BE2C (cell line): Measurements from ENCODE around the gene ITCH.
"Not testable (repeated sequence)": the region's sequence is repeated elsewhere in the genome, so short reads cannot be mapped to it uniquely, and the experiment has no call there.

Source experiments
- DNase-seq: peaks from one replicate; pipeline ENCODE4 v3.0.0-alpha.2; 2020
- H3K27me3 ChIP-seq: fragments of 250-450 bp; sonication (Bioruptor Pico); 2 replicates; pipeline ENCODE4 v1.5.1; 2020; ENCODE audit warnings: mild to moderate bottlenecking
- H3K36me3 ChIP-seq: fragments of 250-450 bp; sonication (Bioruptor Pico); 2 replicates; pipeline ENCODE4 v1.5.1; 2020; ENCODE audit warnings: mild to moderate bottlenecking
- H3K4me1 ChIP-seq: fragments of 250-450 bp; sonication (Bioruptor Pico); 2 replicates; pipeline ENCODE4 v1.5.1; 2020
- H3K4me3 ChIP-seq: 2 replicates; pipeline ENCODE4 v1.5.1; 2011; ENCODE audit warnings: low read depth, low read length
- H3K9me3 ChIP-seq: fragments of 250-450 bp; sonication (Bioruptor Pico); 2 replicates; pipeline ENCODE4 v1.5.1; 2020
- TF ChIP-seq, protein P1 (sequence below): IDR thresholded peaks from 2 replicates; pipeline ENCODE4 v1.5.1; 2012; ENCODE audit warnings: mild to moderate bottlenecking, low read depth, low read length

Gene ITCH

DNA sequence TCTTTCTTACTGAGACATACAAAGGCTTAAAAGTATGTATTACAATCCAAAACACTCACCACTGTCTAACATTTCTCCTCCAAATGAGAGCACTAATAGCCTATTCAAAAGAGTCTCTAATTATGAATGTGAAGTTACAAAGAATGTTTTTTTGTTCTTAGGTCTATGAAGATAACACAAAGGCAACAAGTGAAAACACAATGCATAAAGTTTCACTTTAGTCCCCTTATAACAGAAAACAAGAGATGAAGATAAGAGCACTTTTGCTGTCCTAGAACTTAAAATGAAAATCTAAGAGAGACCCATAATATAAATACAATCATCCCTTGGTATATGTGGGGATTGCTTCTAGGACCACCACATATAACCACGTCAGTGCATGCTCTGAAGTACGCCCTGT, 25.6 kb downstream of the ITCH start:
- no peak for DNase-seq
- H3K9me3 ChIP-seq, result no peaks in the 10 kb centered on the region
- peaks cover 10% of the 10 kb centered on the region for H3K4me1 ChIP-seq
- no peaks in the 10 kb centered on the region for H3K27me3 ChIP-seq
- no peak overlapping the region for H3K4me3 ChIP-seq
- TF ChIP-seq, protein P1, sequence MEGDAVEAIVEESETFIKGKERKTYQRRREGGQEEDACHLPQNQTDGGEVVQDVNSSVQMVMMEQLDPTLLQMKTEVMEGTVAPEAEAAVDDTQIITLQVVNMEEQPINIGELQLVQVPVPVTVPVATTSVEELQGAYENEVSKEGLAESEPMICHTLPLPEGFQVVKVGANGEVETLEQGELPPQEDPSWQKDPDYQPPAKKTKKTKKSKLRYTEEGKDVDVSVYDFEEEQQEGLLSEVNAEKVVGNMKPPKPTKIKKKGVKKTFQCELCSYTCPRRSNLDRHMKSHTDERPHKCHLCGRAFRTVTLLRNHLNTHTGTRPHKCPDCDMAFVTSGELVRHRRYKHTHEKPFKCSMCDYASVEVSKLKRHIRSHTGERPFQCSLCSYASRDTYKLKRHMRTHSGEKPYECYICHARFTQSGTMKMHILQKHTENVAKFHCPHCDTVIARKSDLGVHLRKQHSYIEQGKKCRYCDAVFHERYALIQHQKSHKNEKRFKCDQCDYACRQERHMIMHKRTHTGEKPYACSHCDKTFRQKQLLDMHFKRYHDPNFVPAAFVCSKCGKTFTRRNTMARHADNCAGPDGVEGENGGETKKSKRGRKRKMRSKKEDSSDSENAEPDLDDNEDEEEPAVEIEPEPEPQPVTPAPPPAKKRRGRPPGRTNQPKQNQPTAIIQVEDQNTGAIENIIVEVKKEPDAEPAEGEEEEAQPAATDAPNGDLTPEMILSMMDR, result no peak
- H3K36me3 ChIP-seq, result peaks cover 22% of the 10 kb centered on the region

DNA sequence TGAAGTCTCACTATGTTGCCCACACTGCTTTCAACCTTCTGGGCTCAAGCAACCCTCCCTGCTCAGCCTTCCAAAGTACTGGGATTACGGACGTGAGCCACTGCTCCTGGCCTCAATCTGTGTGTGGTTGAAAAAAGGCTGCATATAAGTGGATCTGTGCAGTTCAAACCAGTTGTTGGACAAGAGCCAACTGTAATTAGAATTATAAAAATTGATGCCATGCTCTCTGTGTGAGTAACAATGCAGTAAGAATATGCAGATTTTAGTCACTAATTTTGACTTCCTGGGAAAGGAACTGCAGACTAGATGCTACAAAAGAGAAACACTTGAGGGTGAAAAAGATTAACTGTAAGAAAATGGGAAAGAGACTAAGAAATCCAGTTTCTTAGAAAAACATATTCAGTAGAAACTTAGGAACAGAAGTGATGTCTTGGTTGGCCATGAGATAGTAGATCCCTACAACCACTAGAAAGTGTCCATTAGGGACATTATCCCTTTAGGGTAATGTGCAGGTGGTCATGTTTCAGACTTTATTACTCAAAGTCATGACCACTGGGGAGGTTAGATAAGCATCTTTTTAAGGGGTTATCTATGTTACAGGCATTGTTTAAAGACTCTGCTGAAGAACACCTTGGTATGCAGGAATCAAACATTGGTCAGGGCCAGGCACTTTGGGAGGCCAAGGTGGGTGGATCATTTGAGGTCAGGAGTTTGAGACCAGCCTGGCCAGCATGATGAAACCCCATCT, 26.3 kb downstream of the ITCH start:
- TF ChIP-seq, protein P1, result no peak
- H3K4me3 ChIP-seq, result no peak overlapping the region
- DNase-seq, result no peak
- H3K27me3 ChIP-seq, result no peaks in the 10 kb centered on the region
- H3K4me1 ChIP-seq, result peaks cover 10% of the 10 kb centered on the region
- peaks cover 29% of the 10 kb centered on the region for H3K36me3 ChIP-seq
- H3K9me3 ChIP-seq, result no peaks in the 10 kb centered on the region

DNA sequence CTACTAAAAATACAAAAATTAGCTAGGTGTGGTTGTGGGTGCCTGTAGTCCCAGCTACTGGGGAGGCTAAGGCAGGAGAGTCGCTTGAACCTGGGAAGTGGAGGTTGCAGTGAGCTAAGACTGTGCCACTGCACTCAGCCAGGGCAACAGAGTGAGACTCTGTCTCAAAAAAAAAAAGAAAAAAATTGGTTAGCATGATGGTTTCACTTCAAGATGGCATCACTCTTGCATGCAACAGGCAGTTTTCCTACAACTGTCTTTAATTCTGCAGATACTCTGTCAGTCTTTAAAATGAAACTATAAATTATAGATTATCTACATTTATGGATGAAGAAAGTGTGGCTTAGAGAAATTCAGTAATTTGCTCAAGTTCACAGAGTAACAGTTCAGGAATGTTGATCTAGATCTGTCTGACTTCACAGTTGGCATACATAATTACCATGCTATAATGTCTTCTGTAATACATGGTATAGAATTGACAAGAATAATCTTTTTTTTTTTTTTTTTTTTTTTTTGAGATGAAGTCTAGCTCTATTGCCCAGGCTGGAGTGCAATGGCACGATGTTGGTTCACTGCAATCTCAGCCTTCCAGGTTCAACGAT, 27.0 kb downstream of the ITCH start:
- no peaks in the 10 kb centered on the region for H3K9me3 ChIP-seq
- H3K4me3 ChIP-seq, result no peak overlapping the region
- H3K36me3 ChIP-seq, result peaks cover 33% of the 10 kb centered on the region
- peaks cover 10% of the 10 kb centered on the region for H3K4me1 ChIP-seq
- H3K27me3 ChIP-seq, result no peaks in the 10 kb centered on the region
- no peak for DNase-seq
- TF ChIP-seq, protein P1, result no peak

DNA sequence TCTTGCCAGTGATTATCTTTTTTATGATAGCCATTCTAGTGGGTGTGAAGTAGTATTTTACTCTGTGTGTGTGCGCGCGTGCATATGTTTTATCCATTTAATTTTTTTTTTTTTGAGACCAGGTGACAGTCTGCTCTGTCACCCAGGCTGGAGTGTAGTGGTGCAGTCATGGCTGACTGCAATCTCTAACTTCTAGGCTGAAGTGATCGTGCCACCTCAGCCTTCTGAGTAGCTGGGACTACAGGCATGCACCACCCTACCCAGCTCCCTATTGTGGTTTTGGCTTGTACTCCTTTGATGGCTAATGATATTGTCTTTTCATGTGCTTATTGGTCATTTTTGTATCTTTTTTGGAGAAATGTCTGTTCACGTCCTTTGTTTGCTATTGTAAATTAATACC, 33.3 kb downstream of the ITCH start:
- H3K4me1 ChIP-seq, result no peaks in the 10 kb centered on the region
- no peaks in the 10 kb centered on the region for H3K9me3 ChIP-seq
- TF ChIP-seq, protein P1, result no peak
- peaks cover 51% of the 10 kb centered on the region for H3K36me3 ChIP-seq
- no peaks in the 10 kb centered on the region for H3K27me3 ChIP-seq
- no peak for DNase-seq
- H3K4me3 ChIP-seq, result no peak overlapping the region

DNA sequence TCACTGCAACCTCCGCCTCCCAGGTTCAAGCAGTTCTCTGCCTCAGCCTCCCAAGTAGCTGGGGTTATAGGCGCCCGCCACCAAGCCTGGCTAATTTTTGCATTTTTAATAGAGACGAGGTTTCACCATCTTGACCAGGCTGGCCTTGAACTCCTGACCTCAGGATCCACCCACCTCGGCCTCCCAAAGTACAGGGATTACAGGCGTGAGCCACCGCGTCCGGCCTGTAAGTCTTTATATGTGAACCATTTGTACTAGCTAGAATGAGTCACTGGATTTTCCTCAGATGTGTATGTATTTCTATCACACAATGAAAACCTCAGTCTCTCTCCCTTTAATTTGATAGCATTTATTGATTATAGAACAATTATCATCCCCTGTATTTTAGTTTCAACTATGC, 34.0 kb downstream of the ITCH start:
- no peak for DNase-seq
- Histone ChIP-seq H3K4me1 (no peaks in the 10 kb centered on the region), H3K4me3 (no peak overlapping the region), H3K9me3 (no peaks in the 10 kb centered on the region), H3K27me3 (no peaks in the 10 kb centered on the region), H3K36me3 (peaks cover 51% of the 10 kb centered on the region)
- TF ChIP-seq, protein P1, result no peak

DNA sequence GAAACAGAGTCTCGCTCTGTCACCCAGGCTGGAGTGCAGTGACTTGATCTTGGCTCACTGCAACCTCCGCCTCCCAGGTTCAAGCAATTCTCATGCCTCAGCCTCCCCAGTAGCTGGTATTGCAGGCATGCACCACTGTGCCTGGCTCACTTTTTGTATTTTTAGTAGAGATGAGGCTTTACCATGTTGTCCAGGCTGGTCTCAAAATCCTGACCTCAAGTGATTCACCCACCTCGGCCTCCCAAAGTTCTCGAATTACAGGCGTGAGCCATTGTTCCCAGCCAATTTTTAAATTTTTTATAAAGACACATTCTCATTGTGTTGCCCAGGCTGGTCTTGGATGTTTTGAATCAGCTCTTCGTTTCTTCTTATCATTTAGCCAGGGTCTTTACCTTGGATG, 37.7 kb downstream of the ITCH start:
- not testable (repeated sequence) for H3K4me1 ChIP-seq, DNase-seq, H3K4me3 ChIP-seq, H3K27me3 ChIP-seq, H3K9me3 ChIP-seq
- H3K36me3 ChIP-seq, result peaks cover 28% of the 10 kb centered on the region
